H1 (cell line): ENCODE measurements around the gene NNMT. TPM values are rescaled to one million over a fixed set of nuclear protein-coding genes. Genes with fewer than 3 reads are reported as not detected.

Experiments
- CHD2 ChIP-seq: IDR thresholded peaks from 2 replicates; pipeline ENCODE4 v1.6.1; 2012; ENCODE audit warnings: low read length, improper control_type of control experiment
- MAFK ChIP-seq: IDR thresholded peaks from 2 replicates; pipeline ENCODE4 v1.6.1; 2012; ENCODE audit warnings: low read depth, mild to moderate bottlenecking, improper control_type of control experiment, low read length
- TEAD4 ChIP-seq: IDR thresholded peaks from 2 replicates; pipeline ENCODE4 v1.6.1; 2012; ENCODE audit warnings: low read depth, low read length, inconsistent platforms, mixed read lengths
- polyA plus RNA-seq, 7 experiments: library from polyadenylated mRNA; depleted of rRNA in 3 of 7; stranded (reverse) in 5 of 7; unstranded in 2 of 7; fragments of >200 nt in 5 of 7; fragments of 200-250 nt in 2 of 7; gene quantifications; 1 replicate in 5 of 7; 2 replicates in 1 of 7; 4 replicates in 1 of 7; pipeline versions ENCODE4 v1.2.1 to v1.2.3, GENCODE V29; 2011 to 2013; ENCODE audit warnings: missing spikeins in 2 of 7, mixed read lengths in 2 of 7
- total RNA-seq: library from RNA; stranded (reverse); fragmentation: NEBNext Ultra II Directional; extraction: Animal tissue kit (Norgen Biotek cat#: 25700); gene quantifications from 2 replicates; pipeline ENCODE4 v1.2.1, GENCODE V29; 2021

Gene NNMT
- total and polyA plus RNA-seq, 2 of the 8 experiments (the other 6 are each of a cell fraction or from before 2014, with no cell fraction given), result not detected

GRCh38 chr11:114273071-114273470, 23.1 kb upstream of the NNMT start (continued):
- TF ChIP-seq TEAD4 (no peak), CHD2 (no peak), MAFK (no peak)
